ENCODE results near the gene ZNF750.

Gene ZNF750

GRCh38 chr17:82870091-82870491 is 30.3 kb upstream of the ZNF750 start:
- H3K27ac ChIP-seq (ENCODE audit: low read depth, low read length) = no peak overlapping the region
- no peaks in the 10 kb centered on the region for H3K79me2 ChIP-seq (ENCODE audit: insufficient read depth, low read length)
- TF ChIP-seq EZH2phosphoT487 (conservative IDR thresholded peaks at IDR 0.05; ENCODE audit: low read length) = no peak
- TF ChIP-seq, protein P1, sequence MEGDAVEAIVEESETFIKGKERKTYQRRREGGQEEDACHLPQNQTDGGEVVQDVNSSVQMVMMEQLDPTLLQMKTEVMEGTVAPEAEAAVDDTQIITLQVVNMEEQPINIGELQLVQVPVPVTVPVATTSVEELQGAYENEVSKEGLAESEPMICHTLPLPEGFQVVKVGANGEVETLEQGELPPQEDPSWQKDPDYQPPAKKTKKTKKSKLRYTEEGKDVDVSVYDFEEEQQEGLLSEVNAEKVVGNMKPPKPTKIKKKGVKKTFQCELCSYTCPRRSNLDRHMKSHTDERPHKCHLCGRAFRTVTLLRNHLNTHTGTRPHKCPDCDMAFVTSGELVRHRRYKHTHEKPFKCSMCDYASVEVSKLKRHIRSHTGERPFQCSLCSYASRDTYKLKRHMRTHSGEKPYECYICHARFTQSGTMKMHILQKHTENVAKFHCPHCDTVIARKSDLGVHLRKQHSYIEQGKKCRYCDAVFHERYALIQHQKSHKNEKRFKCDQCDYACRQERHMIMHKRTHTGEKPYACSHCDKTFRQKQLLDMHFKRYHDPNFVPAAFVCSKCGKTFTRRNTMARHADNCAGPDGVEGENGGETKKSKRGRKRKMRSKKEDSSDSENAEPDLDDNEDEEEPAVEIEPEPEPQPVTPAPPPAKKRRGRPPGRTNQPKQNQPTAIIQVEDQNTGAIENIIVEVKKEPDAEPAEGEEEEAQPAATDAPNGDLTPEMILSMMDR (IDR thresholded peaks at IDR 0.05; ENCODE audit: insufficient read depth, low read length, poor library complexity, severe bottlenecking) = no peak
- H3K9me3 ChIP-seq (ENCODE audit: insufficient read depth, low read length) = no peaks in the 10 kb centered on the region
- H3K9me2 ChIP-seq (replicated peaks; ENCODE audit: insufficient read depth, low read length) = no peaks in the 10 kb centered on the region
- H3F3A ChIP-seq (ENCODE audit: insufficient read depth) = no peaks in the 10 kb centered on the region
- no peak overlapping the region for H3K4me2 ChIP-seq (ENCODE audit: low read depth, low read length, poor library complexity, severe bottlenecking)
- H3K4me3 ChIP-seq (ENCODE audit: insufficient read depth, low read length, poor library complexity, severe bottlenecking) = no peak overlapping the region
- H3K9ac ChIP-seq (ENCODE audit: low read length) = no peak overlapping the region
- no peaks in the 10 kb centered on the region for H3K36me3 ChIP-seq (ENCODE audit: low read length)
- H2AFZ ChIP-seq (ENCODE audit: low read depth, low read length, severe bottlenecking) = no peak overlapping the region
- no peaks in the 10 kb centered on the region for H3K27me3 ChIP-seq (ENCODE audit: low read length)
- no peaks in the 10 kb centered on the region for H4K20me1 ChIP-seq (ENCODE audit: low read depth, low read length)

GRCh38 chr17:82869536-82869935 is 29.7 kb upstream of the ZNF750 start:
- no peak overlapping the region for H3K9ac ChIP-seq (ENCODE audit: low read length)
- no peaks in the 10 kb centered on the region for H3K36me3 ChIP-seq (ENCODE audit: low read length)
- TF ChIP-seq EZH2phosphoT487 (conservative IDR thresholded peaks at IDR 0.05; ENCODE audit: low read length) = no peak
- TF ChIP-seq, protein P1 (IDR thresholded peaks at IDR 0.05; ENCODE audit: insufficient read depth, low read length, poor library complexity, severe bottlenecking) = no peak
- no peaks in the 10 kb centered on the region for H3F3A ChIP-seq (ENCODE audit: insufficient read depth)
- no peaks in the 10 kb centered on the region for H3K79me2 ChIP-seq (ENCODE audit: insufficient read depth, low read length)
- no peaks in the 10 kb centered on the region for H3K9me2 ChIP-seq (replicated peaks; ENCODE audit: insufficient read depth, low read length)
- no peak overlapping the region for H3K4me2 ChIP-seq (ENCODE audit: low read depth, low read length, poor library complexity, severe bottlenecking)
- H3K9me3 ChIP-seq (ENCODE audit: insufficient read depth, low read length) = no peaks in the 10 kb centered on the region
- no peak overlapping the region for H3K4me3 ChIP-seq (ENCODE audit: insufficient read depth, low read length, poor library complexity, severe bottlenecking)
- H3K27me3 ChIP-seq (ENCODE audit: low read length) = no peaks in the 10 kb centered on the region
- no peaks in the 10 kb centered on the region for H4K20me1 ChIP-seq (ENCODE audit: low read depth, low read length)
- no peak overlapping the region for H2AFZ ChIP-seq (ENCODE audit: low read depth, low read length, severe bottlenecking)
- H3K27ac ChIP-seq (ENCODE audit: low read depth, low read length) = no peak overlapping the region

- no peaks in the 10 kb centered on the region for H3K27me3 ChIP-seq (ENCODE audit: low read length)
- no peak overlapping the region for H3K27ac ChIP-seq (ENCODE audit: low read depth, low read length)
- no peak overlapping the region for H2AFZ ChIP-seq (ENCODE audit: low read depth, low read length, severe bottlenecking)
- H3F3A ChIP-seq (ENCODE audit: insufficient read depth) = 0 out of 2 replicates have a peak, but pooled peaks cover 6% of the 10 kb centered on the region
- H3K4me3 ChIP-seq (ENCODE audit: insufficient read depth, low read length, poor library complexity, severe bottlenecking) = no peak overlapping the region
- no peaks in the 10 kb centered on the region for H4K20me1 ChIP-seq (ENCODE audit: low read depth, low read length)
- no peak for TF ChIP-seq EZH2phosphoT487 (conservative IDR thresholded peaks at IDR 0.05; ENCODE audit: low read length)
- TF ChIP-seq, protein P1 (IDR thresholded peaks at IDR 0.05; ENCODE audit: insufficient read depth, low read length, poor library complexity, severe bottlenecking) = no peak
- no peaks in the 10 kb centered on the region for H3K9me2 ChIP-seq (replicated peaks; ENCODE audit: insufficient read depth, low read length)
- no peak overlapping the region for H3K4me2 ChIP-seq (ENCODE audit: low read depth, low read length, poor library complexity, severe bottlenecking)
- no peaks in the 10 kb centered on the region for H3K79me2 ChIP-seq (ENCODE audit: insufficient read depth, low read length)
- H3K9ac ChIP-seq (ENCODE audit: low read length) = no peak overlapping the region
- H3K36me3 ChIP-seq (ENCODE audit: low read length) = no peaks in the 10 kb centered on the region
- no peaks in the 10 kb centered on the region for H3K9me3 ChIP-seq (ENCODE audit: insufficient read depth, low read length)
Observed at GRCh38 chr17:82868715-82869131, 28.9 kb upstream of the ZNF750 start.

Data from SU-DHL-6 (cell line).